Omental fat pad (tissue), 4 donors: ENCODE measurements around the gene DNASE1L2. TPM values are rescaled to one million over a fixed set of nuclear protein-coding genes. Genes with fewer than 3 reads are reported as not detected.
"Not testable (repeated sequence)": the region's sequence is repeated elsewhere in the genome, so short reads cannot be mapped to it uniquely, and the experiment has no call there.

ENCODE experiments used
- ATAC-seq: fragments of 150-250 bp; one replicate; pipeline ENCODE4 v1.9.1; 2016; ENCODE audit warnings: mild to moderate bottlenecking, moderate library complexity; ENCODE audit not compliant: low FRiP score
- DNase-seq: peaks from one replicate; pipeline ENCODE4 v3.0.0-alpha.2; 2019; ENCODE audit warnings: low spot score
- CTCF ChIP-seq, 3 donors: fragments of 450-650 bp; IDR thresholded peaks; one replicate each; pipeline ENCODE4 v1.5.1; 2016 to 2017; ENCODE audit warnings: antibody characterized with exemption in 3 of 3, mild to moderate bottlenecking in 3 of 3, moderate library complexity in 2 of 3
- total RNA-seq, 4 donors: library from RNA; depleted of rRNA; stranded (reverse); fragments of >200 nt; gene quantifications; one replicate each; pipeline ENCODE4 v1.1.0, GENCODE V29; 2016

The DNASE1L2 gene
- total RNA-seq, 4 donors from 2014 or later = 0.63 to 0.93 (median 0.84) TPM; not detected in 1

- ATAC-seq (peak; percentile 99), DNase-seq (peak; percentile 83)
- peak in 1 of 3 donors; percentile 7 for TF ChIP-seq CTCF (IDR thresholded peaks at IDR 0.05)
Measured at GRCh38 chr16:2251296-2252111, 15.3 kb downstream of the DNASE1L2 start, which contains the start of gene ECI1. Gene ECI1, minus strand, starts transcription at chr16:2251587. Its CDS starts 21 bp downstream, at chr16:2251566.

DNA sequence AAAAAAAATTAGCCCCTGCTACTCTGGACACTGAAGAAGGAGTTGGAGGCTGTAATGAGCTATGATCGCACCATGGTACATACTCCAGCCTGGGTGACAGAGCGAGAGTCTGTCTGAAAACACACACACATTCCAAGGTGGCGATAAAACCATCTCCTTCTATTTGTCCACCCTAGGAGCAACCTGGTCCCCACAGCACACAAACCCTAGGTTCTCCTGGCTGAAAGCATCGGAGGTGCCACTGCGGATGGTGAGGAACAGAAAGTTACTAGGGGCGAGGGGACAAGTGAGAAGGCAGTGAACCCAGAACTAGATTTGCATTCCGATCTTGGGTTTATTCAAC lies 16.5 kb downstream of the DNASE1L2 start:
- DNase-seq (no peak), ATAC-seq (no peak)
- no peak for TF ChIP-seq CTCF (IDR thresholded peaks at IDR 0.05)

- TF ChIP-seq CTCF (IDR thresholded peaks at IDR 0.05) = no peak
- ATAC-seq (no peak), DNase-seq (no peak)
Measured at GRCh38 chr16:2253293-2253692, 17.0 kb downstream of the DNASE1L2 start.

GRCh38 chr16:2256531-2257140 lies 20.4 kb downstream of the DNASE1L2 start:
- DNase-seq (no peak), ATAC-seq (no peak)
- TF ChIP-seq CTCF (IDR thresholded peaks at IDR 0.05) = no peak

GRCh38 chr16:2257726-2258125 lies 21.5 kb downstream of the DNASE1L2 start:
- TF ChIP-seq CTCF (IDR thresholded peaks at IDR 0.05) = no peak
- DNase-seq (no peak), ATAC-seq (no peak)

DNA sequence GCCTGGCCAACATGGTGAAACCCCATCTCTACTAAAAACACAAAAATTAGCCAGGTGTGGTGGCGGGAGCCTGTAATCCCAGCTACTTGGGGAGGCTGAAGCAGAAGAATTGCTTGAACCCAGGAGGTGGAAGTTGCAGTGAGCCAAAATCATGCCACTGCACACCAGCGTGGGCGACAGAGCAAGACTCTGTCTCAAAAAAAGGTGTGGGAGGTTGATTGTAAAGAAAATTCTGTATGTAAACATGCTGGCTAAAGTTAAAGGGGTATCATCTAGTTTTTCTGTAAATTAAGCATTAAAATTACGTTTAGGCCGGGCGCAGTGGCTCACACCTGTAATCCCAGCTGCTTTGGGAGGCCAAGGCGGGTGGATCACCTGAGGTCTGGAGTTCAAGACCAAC lies 22.3 kb downstream of the DNASE1L2 start:
- not testable (repeated sequence) for ATAC-seq, DNase-seq

GRCh38 chr16:2260250-2260649 lies 24.0 kb downstream of the DNASE1L2 start:
- DNase-seq (no peak), ATAC-seq (no peak)
- TF ChIP-seq CTCF (IDR thresholded peaks at IDR 0.05) = no peak

GRCh38 chr16:2263026-2263425 lies 26.8 kb downstream of the DNASE1L2 start:
- not testable (repeated sequence) for ATAC-seq, DNase-seq

DNA sequence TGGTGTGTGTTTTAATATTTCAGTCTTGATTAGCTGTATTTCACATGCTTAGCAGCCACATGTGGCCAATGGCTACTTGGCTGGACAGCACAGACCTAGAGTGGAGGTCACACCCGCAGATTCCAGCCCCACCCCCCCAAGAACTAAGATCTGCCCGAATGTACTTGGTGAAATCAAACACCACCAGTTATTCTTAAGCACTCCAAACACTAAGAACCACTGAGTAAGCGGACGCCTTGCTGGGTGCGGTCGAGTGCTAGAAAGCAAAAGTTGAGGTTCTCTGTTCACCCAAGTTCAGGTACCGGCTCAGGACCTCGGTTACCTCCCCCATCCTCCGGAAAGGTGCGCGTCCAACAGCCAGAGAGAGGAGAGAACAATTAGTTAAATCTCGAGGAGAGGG lies 30.6 kb downstream of the DNASE1L2 start:
- ATAC-seq = not testable (repeated sequence)

DNA sequence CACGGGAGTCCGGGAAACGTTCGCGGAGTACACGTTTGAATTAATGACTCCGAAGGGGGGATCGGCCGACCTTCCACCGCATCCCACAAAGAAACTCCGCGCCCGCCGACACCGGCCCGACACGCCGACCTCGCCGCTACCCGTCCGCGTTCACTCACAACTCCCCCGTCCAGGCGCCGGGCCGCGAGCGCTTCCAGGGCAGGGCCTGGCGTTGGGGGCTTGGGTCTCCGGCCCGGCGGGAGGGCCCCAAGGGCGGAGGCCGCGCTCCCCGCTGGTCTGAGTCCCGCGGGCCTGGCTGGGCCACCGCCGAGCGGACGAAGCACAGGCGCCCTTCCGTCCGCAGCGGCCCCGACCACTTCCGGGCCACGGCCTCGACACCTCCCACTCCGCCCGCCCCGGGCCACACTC lies 31.3 kb downstream of the DNASE1L2 start:
- DNase-seq = not testable (repeated sequence)
- ATAC-seq = peak; percentile 72

More for the DNA sequence above, 30.6 kb downstream of the DNASE1L2 start:
- DNase-seq = not testable (repeated sequence)
